OCI-LY1 (cell line): ENCODE data around the gene CLPTM1L.

Experiments used
- EZH2 ChIP-seq: fragments of 200-600 bp; sonication (generic), shearing (Covaris generic); IDR thresholded peaks from 2 replicates; pipeline ENCODE4 v1.8.0; 2017; ENCODE audit warnings: borderline replicate concordance, mixed run types, mild to moderate bottlenecking, antibody characterized with exemption, low read length, moderate library complexity, mixed read lengths
- TF ChIP-seq, protein P1 (sequence below): fragments of 200-600 bp; sonication (generic), shearing (Covaris generic); IDR thresholded peaks from 2 replicates; pipeline ENCODE4 v1.5.1; 2017; ENCODE audit warnings: mild to moderate bottlenecking, antibody characterized with exemption, low read length, moderate library complexity, mixed read lengths

DNA sequence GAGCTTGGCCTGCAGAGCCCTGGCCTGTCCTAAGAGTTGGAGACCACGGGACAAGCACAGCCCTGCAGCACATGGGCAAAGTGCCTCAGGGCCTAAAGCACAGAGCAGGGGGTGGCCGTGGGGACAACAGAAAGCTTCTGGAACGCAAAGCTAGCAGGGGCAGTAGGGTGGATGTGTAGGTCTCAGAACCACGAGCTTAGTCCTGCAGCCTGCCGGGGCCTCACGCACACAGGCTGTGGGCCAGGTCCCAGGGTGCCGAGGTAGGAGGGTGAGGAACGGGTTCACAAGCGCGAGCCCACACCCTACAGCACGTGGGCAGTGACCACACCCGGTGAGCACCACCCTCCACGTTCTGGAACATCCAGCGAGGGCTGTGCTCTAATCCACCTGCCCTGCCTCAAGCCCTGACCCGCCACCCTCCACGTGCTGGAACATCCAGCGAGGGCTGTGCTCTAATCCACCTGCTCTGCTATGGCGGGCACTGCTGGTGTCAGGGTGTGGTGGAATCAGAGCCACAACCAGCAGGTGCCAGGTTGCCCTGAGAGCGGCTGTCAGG is 9.3 kb downstream of the CLPTM1L start:
- no peak for TF ChIP-seq EZH2
- TF ChIP-seq, protein P1, sequence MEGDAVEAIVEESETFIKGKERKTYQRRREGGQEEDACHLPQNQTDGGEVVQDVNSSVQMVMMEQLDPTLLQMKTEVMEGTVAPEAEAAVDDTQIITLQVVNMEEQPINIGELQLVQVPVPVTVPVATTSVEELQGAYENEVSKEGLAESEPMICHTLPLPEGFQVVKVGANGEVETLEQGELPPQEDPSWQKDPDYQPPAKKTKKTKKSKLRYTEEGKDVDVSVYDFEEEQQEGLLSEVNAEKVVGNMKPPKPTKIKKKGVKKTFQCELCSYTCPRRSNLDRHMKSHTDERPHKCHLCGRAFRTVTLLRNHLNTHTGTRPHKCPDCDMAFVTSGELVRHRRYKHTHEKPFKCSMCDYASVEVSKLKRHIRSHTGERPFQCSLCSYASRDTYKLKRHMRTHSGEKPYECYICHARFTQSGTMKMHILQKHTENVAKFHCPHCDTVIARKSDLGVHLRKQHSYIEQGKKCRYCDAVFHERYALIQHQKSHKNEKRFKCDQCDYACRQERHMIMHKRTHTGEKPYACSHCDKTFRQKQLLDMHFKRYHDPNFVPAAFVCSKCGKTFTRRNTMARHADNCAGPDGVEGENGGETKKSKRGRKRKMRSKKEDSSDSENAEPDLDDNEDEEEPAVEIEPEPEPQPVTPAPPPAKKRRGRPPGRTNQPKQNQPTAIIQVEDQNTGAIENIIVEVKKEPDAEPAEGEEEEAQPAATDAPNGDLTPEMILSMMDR = no peak
